Inflammatory macrophage treated with lipopolysaccharide for 4 hours (primary cell): ENCODE measurements around the gene GALNS.

Experiments
- DNase-seq: peaks from one replicate; pipeline ENCODE4 v3.0.0-alpha.2; 2020

GALNS gene

DNA sequence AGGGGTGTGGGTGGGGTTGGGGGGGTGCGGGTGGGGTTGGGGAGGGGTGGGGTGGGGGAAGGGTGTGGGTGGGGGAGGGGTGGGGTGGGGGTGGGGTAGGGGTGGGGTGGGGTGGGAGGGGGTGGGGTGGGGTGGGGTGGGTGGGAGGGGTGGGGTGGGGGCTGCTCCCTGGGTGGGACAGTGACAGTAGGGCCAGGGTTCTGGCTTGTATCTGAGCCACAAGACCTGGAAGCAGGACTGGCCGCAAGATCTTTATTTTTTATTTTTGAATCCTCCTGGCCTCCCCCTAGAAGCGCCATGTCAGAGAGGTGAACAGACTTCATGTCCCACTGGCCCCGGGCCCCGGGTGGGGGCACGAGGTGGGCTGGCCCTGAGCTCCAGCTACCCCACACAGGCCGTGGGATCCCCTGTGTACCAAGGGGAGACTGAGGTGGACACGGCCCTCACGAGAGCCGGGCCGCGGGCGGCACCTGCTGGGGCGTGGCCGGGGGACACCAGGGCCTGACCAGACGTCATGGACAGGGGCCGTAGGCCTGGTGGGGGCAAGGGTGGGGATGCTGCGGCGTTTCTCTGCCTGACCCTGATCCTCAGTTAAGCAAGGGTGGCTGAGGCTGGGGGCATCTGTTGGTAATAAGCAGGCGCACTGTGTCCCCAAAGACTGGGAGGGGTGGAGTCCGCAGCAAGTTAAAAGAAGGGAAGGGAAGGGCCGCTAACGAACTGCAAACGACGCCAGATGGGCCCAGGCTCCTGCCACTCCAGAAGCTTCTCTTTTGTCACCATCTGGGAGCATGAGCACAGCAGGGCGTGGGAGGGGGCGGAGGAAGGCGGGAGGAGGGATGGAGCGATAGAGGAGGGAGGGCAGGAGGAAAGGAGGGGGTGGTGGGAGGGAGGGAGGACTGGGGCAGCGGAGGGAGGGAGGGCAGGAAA, 32.0 kb upstream of the GALNS start:
- DNase-seq = no peak

DNA sequence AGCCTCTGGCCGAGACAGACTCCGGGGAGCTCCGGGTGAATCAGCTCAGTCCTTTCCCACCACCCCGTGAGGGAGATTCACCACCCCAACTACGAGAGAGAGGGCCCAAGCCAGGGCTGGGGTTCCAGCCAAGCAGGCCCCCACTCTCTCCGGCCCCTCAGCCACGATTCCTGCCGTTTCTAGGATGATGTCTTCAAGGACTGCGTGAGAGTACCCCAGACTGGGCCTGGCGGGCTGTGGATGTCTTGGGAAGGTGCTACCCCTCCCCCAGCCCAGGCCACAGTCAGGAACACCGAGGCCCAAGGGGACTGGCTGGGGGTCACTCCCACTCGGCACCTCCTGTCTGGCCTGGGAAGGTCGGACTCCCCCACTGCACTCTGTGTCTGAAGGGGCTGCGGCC, 31.3 kb upstream of the GALNS start:
- no peak for DNase-seq

DNA sequence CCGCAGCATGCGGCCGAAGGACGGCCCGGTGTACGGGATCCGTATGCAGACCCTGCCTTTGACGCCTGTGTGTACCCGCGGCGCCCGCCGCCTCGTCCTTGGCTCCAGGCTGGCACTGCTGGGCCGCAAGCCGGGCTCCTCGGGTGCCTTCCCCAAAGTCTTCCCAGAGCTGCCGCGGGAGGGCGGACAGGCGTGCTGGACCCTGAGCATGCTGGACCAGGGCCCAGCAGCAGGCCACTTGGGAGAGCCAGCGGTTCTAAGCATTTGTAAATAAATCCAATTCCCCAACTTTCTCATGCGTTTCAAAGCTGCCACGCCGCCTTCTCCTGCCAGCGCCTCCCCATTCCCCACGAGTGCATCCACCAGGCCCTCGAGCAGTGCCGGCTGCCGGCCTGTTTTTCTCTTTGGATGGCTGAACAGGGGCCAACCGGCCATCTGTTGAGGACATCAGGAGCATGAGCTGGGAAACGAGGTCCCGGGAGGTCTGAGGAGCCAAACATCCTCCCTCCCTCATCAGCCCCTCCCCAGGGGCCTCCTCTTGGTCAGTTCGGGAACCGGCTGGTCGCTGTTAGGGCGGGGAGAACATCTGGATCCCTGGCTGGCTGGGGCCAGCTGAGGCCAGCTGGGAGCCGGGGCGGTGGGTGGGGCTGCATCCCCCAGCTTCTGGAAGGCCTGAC, 30.2 kb upstream of the GALNS start:
- no peak for DNase-seq

DNA sequence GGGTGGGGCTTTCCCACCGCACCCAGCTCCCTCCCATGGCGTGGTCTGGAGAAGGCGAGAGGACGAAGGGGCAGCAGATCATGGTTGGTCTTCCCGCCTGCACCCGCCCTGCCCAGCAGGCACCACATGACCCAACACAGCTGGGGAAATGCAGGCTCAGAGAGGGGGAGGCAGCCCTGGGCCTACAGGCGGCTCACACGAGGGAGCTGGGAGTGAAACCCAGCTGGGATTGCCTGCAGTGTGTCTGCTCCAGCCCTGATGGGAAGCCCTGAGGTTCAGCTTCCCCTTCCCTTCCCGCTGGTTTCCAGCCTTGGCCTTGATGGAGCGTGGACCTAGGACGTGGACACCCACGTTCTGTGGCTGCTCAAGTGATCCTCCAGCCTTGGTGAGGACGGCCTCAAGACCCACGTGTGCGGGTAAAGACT, 29.7 kb upstream of the GALNS start:
- no peak for DNase-seq

DNA sequence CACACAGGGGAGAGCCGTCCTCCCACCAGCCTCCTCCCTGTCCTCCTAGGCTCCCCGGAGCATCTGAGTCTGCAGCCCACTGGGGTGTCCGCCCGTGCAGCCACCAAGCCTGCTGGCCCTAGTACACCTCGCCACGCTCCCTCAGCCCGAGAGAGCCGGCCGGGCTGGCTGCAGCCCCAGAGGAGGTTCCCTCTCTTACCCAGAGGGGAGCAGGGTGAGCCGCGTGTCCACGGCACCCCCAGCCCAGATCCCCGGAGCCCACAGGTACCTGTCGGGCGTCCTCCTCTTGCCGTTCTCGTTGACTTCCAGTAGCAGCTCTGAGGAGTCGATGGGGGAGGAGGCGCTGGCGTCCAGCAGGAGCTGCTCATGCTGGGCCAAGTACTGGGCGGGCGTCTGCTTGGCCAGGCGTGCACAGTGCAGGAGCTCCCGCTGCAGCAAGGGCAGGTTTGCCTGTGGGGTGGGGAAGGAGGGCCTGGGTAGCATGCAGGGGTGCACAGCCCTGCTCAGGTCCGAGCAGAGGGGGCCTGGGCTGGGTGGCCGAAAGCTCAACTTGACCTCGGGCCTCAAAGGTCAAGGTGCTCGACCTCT, 29.0 kb upstream of the GALNS start:
- DNase-seq = no peak

DNA sequence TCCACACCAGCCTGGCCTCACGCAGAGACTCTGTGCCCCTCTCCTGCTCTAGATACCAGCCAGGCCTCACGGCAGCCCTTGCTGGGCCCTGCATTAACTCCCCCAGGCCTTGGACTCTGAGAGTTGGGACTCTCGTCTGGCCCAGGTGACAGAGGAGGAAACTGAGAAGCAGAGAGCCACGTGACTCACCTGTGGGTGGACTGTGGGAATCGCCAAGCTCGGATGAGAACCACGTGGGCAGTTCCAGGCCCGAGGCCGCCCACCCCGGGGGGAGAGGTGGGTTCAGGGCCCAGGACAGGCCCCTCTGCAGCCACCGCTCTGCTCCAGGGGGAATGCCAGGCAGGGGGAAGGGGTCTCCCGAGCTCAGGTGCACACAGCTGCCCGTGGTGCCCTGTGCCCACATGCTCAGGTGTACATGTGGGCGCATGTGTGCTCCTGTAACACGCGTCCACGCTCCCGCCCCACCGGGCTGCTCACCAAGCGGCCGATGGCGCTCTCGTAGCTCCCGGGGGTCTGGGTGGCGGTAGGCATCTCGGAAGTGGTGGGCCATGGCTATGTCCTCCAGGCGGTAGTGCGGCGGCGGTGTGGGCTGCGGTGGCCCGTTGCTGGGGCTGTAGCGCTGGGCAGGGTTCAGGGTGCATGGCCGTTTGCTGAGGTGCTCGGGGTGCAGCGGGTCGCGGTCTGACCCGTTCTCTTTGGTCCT, 28.0 kb upstream of the GALNS start:
- no peak for DNase-seq

DNA sequence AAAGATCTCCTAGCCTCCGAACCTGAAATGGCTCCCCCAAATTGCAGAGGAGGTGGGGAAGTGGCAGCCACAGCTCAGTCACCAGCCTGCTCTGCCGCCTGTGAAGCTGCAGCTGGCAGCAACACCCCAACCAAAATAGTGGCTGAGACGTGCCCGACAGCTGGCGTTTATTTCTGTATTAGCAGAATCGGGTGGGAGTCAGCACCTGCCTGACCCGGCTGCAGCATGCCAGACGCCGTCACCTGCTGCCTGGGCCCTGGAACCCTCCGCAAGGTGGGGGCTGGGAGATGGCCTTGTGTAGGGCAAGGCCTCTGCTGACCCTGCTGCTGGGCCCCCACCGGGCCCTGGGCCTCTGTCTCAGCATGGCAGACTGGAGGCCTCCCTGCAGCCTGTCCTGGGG, 27.2 kb upstream of the GALNS start:
- no peak for DNase-seq

DNA sequence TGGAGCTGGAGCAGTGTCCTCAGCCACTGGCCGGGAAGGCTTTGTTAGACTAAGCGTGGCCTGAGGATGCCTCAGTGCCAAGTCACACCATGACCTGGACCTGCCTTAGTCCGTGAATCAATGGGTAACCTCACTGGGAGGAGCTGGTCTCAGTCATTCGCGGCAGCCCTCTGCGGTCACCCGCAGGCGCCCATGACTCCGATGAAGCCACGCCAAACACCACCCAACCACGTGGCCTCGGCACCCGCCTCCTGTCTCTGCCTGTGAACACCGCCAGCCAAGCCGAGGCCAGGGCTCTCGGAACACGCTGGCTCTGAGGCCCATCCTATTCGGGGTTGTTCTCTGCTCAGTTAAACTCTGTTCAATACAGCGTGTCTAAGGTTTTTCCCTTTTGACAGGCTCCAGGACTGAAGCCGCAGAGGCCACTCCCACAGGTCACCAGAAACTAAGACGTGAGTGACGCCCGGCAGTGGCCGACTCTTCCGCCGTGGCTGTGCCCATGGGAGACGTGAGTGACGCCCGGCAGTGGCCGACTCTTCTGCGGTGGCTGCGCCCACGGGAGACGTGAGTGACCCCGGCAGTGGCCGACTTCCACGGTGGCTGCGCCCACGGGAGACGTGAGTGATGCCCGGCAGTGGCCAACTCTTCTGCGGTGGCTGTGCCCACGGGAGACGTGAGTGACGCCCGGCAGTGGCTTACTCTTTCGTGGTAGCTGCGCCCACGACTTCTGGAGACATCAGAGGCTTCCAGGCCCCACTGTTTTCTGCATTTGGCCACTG, 26.6 kb upstream of the GALNS start:
- DNase-seq = no peak

DNA sequence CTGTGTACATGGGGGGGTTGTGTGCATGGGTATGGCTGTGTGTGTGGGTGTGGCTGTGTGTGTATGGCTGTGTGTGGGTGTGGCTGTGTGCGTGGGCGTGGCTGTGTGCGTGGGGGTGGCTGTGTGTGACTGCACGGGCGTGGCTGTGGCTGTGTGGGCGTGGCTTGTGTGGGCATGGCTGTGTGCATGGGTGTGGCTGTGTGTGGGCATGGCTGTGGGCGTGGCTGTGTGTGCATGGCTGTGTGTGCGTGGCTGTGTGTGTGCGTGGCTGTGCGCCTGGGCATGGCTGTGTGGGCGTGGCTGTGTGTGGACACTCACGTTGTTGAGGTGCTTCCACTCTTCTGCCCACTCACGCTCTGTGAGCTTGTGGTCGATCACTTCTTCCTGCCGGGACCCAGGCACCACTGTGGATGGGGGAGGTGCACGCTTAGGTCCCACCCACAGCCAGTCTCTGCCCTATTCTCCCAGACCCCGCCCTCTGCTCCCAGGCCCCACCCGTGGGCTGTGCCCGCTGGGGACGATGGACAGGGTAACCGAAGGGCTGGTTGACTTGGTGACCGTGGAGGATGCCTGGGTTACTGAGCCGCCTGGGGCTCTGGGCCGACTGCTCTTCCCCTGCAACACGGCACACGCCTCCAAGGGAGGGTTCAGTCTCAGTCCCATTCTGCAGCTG, 25.7 kb upstream of the GALNS start:
- DNase-seq = no peak

DNA sequence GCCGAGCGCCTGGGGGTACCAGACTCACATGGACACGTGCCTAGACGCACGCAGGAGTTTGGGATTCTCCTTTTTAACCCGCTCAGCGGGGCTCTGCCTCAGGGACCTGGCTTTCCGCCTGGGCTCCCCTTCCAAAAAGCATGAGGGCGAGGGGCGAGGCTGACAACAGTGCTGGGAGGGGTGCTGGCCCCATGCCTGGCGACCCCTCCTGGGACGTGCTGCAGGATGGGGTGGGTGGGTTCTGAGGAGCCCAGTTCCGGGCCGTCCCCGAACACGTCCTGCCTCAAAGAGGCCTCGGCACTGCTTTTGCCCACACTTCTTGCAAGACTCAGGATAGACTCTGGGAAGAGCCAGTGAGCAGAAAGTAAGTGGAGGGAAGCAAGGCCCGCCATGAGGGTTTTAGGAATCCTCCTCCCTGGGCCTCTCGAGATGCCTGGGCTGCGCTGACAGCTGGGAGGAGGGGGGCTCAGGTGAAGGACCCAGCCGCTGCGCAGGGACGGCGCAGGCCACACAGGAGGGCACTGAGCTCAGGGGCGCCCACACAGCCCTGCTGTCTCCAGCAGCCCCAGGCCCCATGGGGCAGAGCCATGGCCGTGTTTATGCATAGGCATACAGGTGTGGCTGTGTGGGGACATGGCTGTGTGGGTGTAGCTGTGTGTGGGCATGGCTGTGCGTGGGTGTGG, 25.1 kb upstream of the GALNS start:
- no peak for DNase-seq

DNA sequence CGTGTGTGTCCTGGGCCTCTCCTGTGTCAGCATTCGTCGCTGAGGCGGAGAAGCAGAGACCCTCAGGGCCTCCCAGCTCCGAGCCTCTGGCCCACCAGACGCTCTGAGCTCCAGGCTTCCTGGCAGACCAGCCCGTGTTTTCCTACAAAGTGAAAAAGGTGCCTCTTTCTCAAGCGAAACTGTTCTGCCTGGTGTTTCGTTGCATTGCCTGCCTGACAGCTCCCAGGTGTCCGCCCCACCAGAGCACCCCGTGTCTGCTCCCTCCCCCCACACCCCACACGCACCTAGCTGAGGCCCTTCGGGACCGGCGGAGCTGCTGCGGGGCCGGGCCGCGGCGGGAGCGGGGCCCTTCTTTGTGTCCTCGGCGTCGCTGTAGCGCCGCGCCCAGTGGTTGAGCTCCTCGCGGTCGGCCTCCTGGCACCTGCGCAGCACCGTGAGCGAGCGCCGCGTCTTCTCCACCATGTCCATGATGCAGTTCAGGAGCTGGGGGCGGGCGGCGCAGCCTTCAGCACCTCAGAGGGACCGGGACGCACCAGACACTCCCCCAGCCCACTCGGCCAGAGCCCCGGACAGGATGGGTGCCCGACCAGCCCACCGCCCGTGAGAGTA, 24.4 kb upstream of the GALNS start:
- DNase-seq = no peak

DNA sequence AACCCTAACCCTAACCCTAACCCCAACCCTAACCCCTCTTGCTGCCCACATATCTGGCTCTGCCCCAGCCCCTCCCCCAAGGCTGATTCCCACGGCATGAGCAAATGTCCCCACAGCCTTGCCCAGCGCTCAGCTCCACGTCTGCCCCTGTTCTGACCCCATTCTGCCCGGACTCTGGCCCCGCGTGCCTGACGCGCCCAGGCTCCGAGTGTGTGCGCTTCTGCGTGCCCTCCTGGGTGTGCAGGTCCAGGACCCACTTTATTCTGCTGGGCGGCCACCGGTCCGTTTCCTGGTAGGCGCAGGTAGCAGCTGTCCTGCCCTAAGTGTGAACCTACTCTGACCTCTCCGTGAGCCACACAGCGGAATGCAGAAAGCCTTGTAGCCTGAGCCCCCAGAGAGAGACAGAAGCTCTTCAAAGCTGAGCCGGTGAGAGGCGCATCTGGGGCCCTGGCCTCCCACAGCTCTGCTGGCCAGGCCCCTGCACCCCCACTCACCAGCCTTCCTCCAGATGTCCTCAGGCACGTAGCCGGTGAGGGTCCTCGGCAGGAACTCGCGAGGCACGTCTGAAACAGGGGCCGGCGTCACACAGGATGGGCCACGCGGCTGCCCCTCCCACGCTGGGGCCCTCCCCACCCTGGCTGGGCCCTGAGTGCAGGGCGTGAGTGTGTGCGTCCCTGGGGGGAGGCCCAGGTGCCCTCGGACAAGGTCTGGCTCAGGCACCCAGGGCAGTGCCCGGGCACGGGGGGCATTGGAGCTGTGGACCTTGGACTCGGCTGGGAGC, 23.7 kb upstream of the GALNS start:
- DNase-seq = no peak

DNA sequence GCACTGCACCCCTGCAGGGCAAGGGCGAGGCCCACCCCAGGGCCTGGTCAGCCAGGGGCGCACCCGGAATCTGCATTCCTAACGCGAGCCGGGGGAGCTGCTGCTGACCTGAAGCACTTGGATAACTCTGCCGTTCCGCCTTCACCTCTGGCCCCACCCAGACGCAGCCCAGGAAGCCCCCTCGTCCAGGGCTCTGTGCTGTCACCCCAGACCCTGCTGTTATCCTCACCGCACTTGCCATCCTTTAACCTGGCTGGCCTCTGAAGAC, 23.0 kb upstream of the GALNS start:
- DNase-seq = no peak

DNA sequence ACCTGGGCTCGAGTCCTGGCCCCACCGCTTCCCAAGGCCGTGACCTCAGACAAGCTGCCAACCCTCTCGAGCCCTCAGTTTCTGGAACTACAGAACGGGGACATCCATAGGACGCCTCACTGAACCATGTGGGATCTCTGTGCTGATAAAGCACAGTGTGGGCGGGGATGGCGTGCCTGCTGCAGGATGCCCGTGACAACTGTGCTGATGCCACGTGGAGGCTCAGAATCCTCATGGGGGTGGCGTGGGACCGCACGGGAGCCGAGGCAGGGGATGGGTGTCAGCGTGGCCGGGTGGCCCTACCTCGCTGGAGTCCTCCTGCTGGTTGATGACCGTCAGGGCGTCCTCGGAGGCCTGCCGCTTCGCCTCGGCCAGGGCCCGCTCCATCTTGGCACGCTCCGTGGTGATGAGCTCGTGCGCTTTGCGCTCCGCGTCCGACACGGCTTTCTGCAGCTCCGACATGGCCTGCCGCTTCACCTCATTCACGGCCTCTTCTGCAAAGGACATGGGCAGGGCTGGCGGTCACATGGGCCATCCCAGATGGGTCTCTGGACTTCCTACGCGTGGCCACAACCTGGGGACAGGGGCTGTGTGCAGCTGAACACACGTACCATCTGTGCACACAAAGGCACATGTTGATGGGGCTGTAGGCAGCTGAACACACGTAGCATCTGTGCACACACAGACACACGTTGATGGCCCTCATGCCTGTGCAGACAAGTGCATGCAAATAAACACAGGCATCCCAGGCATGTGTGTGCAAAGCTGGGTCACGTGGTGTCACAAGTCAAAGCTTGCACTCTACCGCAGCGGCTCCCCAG, 22.4 kb upstream of the GALNS start:
- DNase-seq = no peak

DNA sequence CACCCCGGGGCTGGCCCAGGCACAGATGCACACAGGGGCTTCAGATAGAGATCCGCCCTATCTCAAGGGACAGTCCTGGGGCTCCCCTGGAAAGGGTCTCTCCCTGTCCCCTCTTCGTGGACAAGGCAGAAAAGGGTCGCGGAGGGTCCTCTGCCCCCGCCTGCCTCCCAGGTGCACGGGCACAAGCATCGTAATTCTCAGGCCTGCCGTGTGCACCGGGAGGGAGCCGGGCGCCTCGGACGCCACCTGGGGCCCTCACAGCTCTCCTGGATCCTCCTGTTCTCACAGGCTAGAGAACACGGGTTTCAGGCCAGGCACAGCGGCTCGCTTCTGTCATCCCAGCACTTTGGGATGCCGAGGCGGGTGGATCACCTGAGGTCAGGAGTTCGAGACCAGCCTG, 21.6 kb upstream of the GALNS start:
- no peak for DNase-seq

DNA sequence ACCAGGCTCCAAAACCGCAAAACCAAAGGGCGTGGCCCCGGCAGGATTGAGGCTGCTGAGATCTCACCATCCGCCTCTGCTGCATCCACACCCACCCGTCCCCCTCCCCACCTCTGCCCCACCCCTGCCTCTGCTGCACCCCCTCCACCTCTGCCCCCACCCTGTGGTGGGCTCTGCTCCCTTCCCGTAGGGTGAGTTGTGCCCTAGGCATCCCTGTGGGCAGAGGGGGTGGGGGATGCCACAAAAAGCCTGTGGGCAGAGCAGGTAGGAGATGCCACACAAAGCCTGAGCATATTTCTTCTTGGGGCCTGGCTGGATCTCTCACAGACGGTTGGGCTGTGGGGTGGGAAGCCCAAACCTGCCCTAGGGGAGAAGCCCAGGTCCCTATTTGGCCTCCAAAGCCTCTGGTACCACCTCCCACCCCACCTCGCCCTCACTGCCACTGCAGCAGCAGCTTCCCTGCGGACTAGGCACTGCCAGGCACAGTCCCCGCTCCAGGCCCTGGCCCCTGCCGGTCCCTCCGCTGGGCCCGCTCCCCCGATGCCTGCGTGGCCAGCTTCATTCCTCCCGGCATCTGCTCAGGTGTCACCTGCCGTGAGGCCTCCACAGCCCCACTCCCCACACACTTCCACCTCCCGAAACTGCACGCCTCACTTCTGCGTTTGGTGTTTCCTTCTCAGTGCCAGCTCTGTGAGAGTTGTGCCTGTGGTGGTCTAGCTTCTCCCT, 21.0 kb upstream of the GALNS start:
- no peak for DNase-seq

DNA sequence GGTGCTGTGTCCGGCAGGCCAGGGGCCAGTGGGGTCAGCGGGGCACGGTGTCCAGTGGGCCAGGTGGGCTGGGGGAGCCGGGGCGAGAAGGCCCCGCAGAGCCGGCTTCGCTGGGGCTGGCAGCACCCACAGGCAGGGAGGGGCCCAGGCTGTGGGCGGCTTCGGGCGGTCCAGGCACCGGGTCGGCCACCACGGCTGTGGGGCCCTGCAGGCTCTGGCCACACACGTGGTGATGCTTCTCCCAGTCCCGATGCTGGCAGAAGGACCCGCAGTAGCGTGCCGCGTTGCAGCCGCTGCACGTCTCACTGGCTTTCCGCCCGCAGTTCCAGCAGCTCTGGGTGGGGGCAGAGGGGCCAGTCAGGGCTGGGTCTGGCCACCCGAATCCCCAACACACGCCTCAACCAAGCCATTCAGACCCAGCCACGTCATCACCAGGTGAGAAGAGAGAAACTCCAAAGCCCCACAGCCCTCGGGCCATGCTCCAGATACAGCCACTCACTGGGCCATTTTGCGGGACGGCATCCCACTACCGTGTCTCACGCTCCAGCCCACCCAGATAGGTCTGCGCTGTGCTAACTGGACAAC, 20.3 kb upstream of the GALNS start:
- no peak for DNase-seq

DNA sequence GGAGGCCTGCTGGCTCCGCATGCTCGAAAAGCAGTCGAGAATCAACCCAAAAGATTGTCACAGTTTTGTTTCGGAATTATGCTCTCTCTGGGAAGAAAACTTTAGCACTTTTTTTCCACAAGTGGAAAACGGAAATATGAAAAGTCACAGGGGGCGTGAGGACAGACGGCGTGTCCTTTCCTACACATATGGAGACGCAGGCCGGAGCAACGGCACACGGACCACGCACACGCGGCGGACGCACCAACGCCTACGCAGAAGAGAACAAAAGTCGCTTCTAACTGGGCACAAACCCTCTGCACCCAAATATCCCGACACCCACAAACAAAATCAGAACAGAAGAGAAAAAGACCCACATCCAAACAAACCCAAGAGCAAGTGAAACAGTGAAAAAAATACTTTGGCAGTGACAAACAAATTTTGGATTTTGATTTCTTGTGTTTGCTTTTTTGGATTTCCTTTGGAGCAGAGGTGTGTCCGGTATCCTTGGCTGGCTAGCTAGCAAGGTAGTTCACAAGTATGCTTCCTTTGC, 19.0 kb upstream of the GALNS start:
- no peak for DNase-seq
